DMS 273 (cell line): Measurements from ENCODE around the gene RWDD2A.
A peak's percentile ranks its signal among the peaks of the same experiment; 100 is the strongest.

ENCODE experiments used
- DNase-seq: peaks from one replicate; lab custom pipeline; 2025; ENCODE audit not compliant: unreplicated experiment; lab: John Stamatoyannopoulos, UW

The RWDD2A gene

GRCh38 chr6:83198486-83199172 lies 5.5 kb downstream of the RWDD2A start:
- no peak for DNase-seq

- DNase-seq, result no peak
Observed at GRCh38 chr6:83199173-83199862, 6.2 kb downstream of the RWDD2A start.

GRCh38 chr6:83199863-83200225 lies 6.7 kb downstream of the RWDD2A start:
- no peak for DNase-seq

- DNase-seq, result no peak
Observed at GRCh38 chr6:83202031-83202430, 8.9 kb downstream of the RWDD2A start.

GRCh38 chr6:83215131-83216047 lies 22.2 kb downstream of the RWDD2A start:
- peak; percentile 92 for DNase-seq

DNA sequence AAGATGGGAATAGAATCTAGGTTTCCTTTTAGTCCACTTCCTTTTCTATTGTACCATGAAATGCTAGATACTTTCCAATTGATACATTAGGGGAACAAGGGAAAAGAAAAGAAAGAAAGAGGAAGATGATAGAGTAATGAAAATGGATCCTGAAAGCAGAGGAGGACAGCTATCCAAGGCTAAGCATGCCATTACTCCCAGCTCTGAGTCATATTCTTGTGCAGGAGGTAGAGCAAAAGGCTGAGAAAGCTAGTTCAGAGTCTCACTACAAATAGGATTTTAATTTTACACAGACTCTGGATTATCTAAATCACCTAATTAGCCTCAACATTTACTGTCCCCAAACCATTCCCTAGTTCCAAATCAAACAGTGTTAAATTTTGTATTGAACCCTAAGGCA lies 23.6 kb downstream of the RWDD2A start:
- DNase-seq, result no peak

DNA sequence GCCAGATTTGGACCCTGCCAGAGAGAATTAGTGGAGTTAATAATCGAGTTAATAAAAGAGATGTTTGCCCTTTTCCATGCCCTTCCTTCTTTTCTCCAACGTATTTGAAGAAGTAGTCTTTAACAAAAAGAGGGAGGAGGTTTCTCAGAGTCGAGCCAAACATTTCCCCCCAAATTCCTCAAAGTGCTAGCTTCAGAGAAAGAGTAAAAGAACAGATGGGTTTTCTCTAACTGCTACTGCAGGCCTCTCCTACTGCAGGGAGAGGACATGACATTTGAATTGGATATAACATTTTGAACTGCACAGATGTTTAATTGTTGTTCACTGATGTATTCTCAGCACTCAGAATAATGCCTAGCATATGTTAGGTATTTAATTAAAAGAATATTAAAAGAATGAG lies 25.5 kb downstream of the RWDD2A start:
- DNase-seq, result peak; percentile 64

- DNase-seq, result no peak
Observed at GRCh38 chr6:83220121-83220520, 27.0 kb downstream of the RWDD2A start.

GRCh38 chr6:83221276-83221675 lies 28.1 kb downstream of the RWDD2A start:
- DNase-seq, result no peak

- DNase-seq, result peak; percentile 70
Observed at GRCh38 chr6:83221889-83222479, 28.8 kb downstream of the RWDD2A start.

- no peak for DNase-seq
Observed at GRCh38 chr6:83226517-83226916, 33.4 kb downstream of the RWDD2A start.

DNA sequence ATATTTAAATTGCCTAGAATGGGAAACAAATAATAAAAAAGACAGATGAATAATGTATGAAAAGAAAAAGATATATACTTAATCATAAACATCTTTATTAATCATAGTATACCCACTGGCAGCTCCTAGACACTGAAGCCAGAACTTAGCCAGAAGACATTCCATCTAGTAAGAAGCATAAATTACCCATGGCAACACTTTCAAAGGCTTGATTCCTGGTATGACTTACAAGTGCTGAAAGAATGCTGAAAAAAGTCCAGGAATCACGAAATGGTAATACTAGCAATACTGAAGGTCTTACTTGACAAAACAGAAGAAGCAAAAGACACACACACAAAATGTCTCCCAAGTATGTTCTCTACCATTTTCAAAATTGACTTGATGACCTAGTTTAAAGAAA lies 38.0 kb downstream of the RWDD2A start:
- no peak for DNase-seq

GRCh38 chr6:83247471-83247870 lies 54.3 kb downstream of the RWDD2A start:
- no peak for DNase-seq
